Stomach (tissue), 4 donors: ENCODE results near the gene GLS.

Experiments
- POLR2A ChIP-seq, 4 donors: fragments of 450-650 bp; IDR thresholded peaks; one replicate each; pipeline ENCODE4 v1.6.1; 2016; ENCODE audit warnings: antibody characterized with exemption in 4 of 4, control low read depth in 2 of 4, mild to moderate bottlenecking in 1 of 4, moderate library complexity in 1 of 4
- POLR2AphosphoS5 ChIP-seq, 3 donors: sonication (generic); formaldehyde crosslinking; IDR thresholded peaks; one replicate each; pipeline ENCODE4 v1.6.1; 2016; ENCODE audit warnings: antibody characterized with exemption in 3 of 3
- TF ChIP-seq, protein P1 (sequence below), 7 experiments: fragments of 450-650 bp in 4 of 7; fragments of 200-600 bp in 3 of 7; sonication (generic) in 3 of 7; IDR thresholded peaks; one replicate each; pipeline ENCODE4 v1.5.1; 2016 to 2019; ENCODE audit warnings: antibody characterized with exemption in 7 of 7, control low read depth in 2 of 7, mild to moderate bottlenecking in 1 of 7

DNA sequence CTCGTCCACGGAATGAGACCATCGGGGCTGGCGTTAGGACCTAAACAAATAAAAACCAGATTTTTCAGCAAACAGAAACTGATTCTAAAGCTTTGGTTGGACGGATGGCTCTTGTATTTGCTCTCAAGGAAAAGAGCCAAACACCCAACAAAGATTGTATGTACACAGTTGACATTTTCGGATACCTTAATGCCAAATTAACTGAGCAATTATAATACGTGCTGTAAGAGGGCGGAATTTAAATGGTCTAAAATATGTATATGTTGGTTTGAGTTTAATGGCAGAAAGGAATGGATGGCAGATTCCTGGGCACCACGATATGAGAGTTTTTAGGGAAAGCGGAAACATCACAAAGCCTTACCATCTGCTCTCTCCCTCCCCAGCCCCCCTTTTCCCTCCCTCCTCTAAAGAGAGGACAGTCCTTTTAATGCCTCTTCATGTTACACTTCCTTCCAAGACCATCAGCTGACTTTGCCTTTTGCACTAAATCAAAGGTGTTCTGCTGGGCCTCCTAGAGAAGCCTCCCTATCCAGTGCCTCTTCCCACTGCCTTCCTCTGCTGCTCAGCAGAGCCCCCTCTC, 100.1 kb downstream of the GLS start:
- no peak for TF ChIP-seq POLR2AphosphoS5 (IDR thresholded peaks at IDR 0.05)
- TF ChIP-seq, protein P1, sequence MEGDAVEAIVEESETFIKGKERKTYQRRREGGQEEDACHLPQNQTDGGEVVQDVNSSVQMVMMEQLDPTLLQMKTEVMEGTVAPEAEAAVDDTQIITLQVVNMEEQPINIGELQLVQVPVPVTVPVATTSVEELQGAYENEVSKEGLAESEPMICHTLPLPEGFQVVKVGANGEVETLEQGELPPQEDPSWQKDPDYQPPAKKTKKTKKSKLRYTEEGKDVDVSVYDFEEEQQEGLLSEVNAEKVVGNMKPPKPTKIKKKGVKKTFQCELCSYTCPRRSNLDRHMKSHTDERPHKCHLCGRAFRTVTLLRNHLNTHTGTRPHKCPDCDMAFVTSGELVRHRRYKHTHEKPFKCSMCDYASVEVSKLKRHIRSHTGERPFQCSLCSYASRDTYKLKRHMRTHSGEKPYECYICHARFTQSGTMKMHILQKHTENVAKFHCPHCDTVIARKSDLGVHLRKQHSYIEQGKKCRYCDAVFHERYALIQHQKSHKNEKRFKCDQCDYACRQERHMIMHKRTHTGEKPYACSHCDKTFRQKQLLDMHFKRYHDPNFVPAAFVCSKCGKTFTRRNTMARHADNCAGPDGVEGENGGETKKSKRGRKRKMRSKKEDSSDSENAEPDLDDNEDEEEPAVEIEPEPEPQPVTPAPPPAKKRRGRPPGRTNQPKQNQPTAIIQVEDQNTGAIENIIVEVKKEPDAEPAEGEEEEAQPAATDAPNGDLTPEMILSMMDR (IDR thresholded peaks at IDR 0.05): no peak
- no peak for TF ChIP-seq POLR2A (IDR thresholded peaks at IDR 0.05)
